Nucleus accumbens (tissue), 56 donors: ENCODE data around the gene TPO.

ENCODE experiments used
- DNase-seq, 56 donors: peaks; one replicate each; lab custom pipeline; 2025; lab: John Stamatoyannopoulos, UW

Gene TPO

GRCh38 chr2:1440581-1440980 lies 27.3 kb downstream of the TPO start:
- DNase-seq = no peak

- DNase-seq = no peak
Observed at GRCh38 chr2:1446301-1446700, 33.0 kb downstream of the TPO start.

GRCh38 chr2:1448009-1448408 lies 34.7 kb downstream of the TPO start:
- DNase-seq = no peak

GRCh38 chr2:1450915-1451314 lies 37.7 kb downstream of the TPO start:
- no peak for DNase-seq

GRCh38 chr2:1451422-1451821 lies 38.2 kb downstream of the TPO start:
- DNase-seq = no peak

GRCh38 chr2:1453561-1453960 lies 40.3 kb downstream of the TPO start:
- no peak for DNase-seq

GRCh38 chr2:1454346-1454745 lies 41.1 kb downstream of the TPO start:
- no peak for DNase-seq

- DNase-seq = no peak
Observed at GRCh38 chr2:1455466-1455865, 42.2 kb downstream of the TPO start.

GRCh38 chr2:1458432-1458831 lies 45.2 kb downstream of the TPO start:
- no peak for DNase-seq

GRCh38 chr2:1459727-1460126 lies 46.5 kb downstream of the TPO start:
- DNase-seq = no peak

- no peak for DNase-seq
Observed at GRCh38 chr2:1460851-1461418, 47.7 kb downstream of the TPO start.

- no peak for DNase-seq
Observed at GRCh38 chr2:1461507-1462390, 48.5 kb downstream of the TPO start.

- DNase-seq = no peak
Observed at GRCh38 chr2:1462994-1463393, 49.7 kb downstream of the TPO start.

- DNase-seq = no peak
Observed at GRCh38 chr2:1472350-1472749, 59.1 kb downstream of the TPO start.

- no peak for DNase-seq
Observed at GRCh38 chr2:1476617-1477195, 63.4 kb downstream of the TPO start.

GRCh38 chr2:1477196-1478040 lies 64.2 kb downstream of the TPO start:
- DNase-seq = no peak

GRCh38 chr2:1478311-1479305 lies 65.3 kb downstream of the TPO start:
- DNase-seq = no peak

- no peak for DNase-seq
Observed at GRCh38 chr2:1479346-1479745, 66.1 kb downstream of the TPO start.

GRCh38 chr2:1480671-1481076 lies 67.4 kb downstream of the TPO start:
- DNase-seq = no peak
